Measurements from ENCODE around the gene PTK6.
A peak's percentile ranks its signal among the peaks of the same experiment; 100 is the strongest.
"Not testable (repeated sequence)": the region's sequence is repeated elsewhere in the genome, so short reads cannot be mapped to it uniquely, and the experiment has no call there.

PTK6 gene

GRCh38 chr20:63536997-63537524 lies at the start of gene PTK6:
Gene PTK6 (minus strand): TSS chr20:63537376. CDS start chr20:63537314, 62 bp downstream.
- DNase-seq = peak in 1 of 2 experiments; percentile 17

- DNase-seq = no peak
These were observed 49.6 kb upstream of the PTK6 start for GRCh38 chr20:63586797-63587196.

GRCh38 chr20:63585616-63586565 lies 48.7 kb upstream of the PTK6 start:
- DNase-seq = no peak

GRCh38 chr20:63582382-63583063 lies 45.3 kb upstream of the PTK6 start:
- no peak for DNase-seq

GRCh38 chr20:63580796-63581461 lies 43.8 kb upstream of the PTK6 start:
- DNase-seq = peak; percentile 61 to 74

GRCh38 chr20:63579017-63579694 lies 42.0 kb upstream of the PTK6 start:
- DNase-seq = no peak

- DNase-seq = peak in 1 of 2 experiments; percentile 3
These were observed 41.2 kb upstream of the PTK6 start for GRCh38 chr20:63578224-63579016.

GRCh38 chr20:63577317-63577894 lies 40.2 kb upstream of the PTK6 start:
- DNase-seq = no peak

GRCh38 chr20:63576311-63576710 lies 39.1 kb upstream of the PTK6 start:
- DNase-seq = no peak

GRCh38 chr20:63574829-63575743 lies 37.9 kb upstream of the PTK6 start:
- no peak for DNase-seq

GRCh38 chr20:63574156-63574828 lies 37.1 kb upstream of the PTK6 start, which contains the start of gene HELZ2:
Gene HELZ2 (minus strand): TSS chr20:63574239. CDS start chr20:63572385, 1,854 bp downstream.
- peak; percentile 15 to 35 for DNase-seq

GRCh38 chr20:63573647-63574131 lies 36.5 kb upstream of the PTK6 start:
- no peak for DNase-seq

GRCh38 chr20:63572788-63573646 lies 35.8 kb upstream of the PTK6 start:
- DNase-seq = no peak

GRCh38 chr20:63572071-63572787 lies 35.1 kb upstream of the PTK6 start:
- DNase-seq = no peak

GRCh38 chr20:63571087-63571478 lies 33.9 kb upstream of the PTK6 start:
- not testable (repeated sequence) for DNase-seq

- no peak for DNase-seq
These were observed 33.3 kb upstream of the PTK6 start for GRCh38 chr20:63570281-63571086.

All from Kasumi-1 (cell line).